GM18526 (cell line): ENCODE measurements around the gene MRPL10.

Source experiments
- POLR2A ChIP-seq: IDR thresholded peaks from 3 replicates; pipeline ENCODE4 v1.6.1; 2011; ENCODE audit not compliant: insufficient read length; ENCODE audit errors: extremely low read depth

Gene MRPL10

GRCh38 chr17:47831003-47831933 is at the start of gene MRPL10, which contains the start of gene LRRC46:
Gene MRPL10 (minus strand): TSS chr17:47831541. CDS start chr17:47831511, 30 bp downstream.
Gene LRRC46 (plus strand): TSS chr17:47831670. CDS start chr17:47831990, 320 bp downstream.
- peak; percentile 97 for TF ChIP-seq POLR2A

GRCh38 chr17:47879776-47880454 is 48.6 kb upstream of the MRPL10 start:
- TF ChIP-seq POLR2A, result no peak

- no peak for TF ChIP-seq POLR2A
These were observed 47.8 kb upstream of the MRPL10 start for GRCh38 chr17:47879028-47879585.

GRCh38 chr17:47878203-47879027 is 47.1 kb upstream of the MRPL10 start:
- no peak for TF ChIP-seq POLR2A

GRCh38 chr17:47877368-47878034 is 46.2 kb upstream of the MRPL10 start:
- TF ChIP-seq POLR2A, result no peak

- TF ChIP-seq POLR2A, result no peak
These were observed 44.0 kb upstream of the MRPL10 start for GRCh38 chr17:47875011-47875985.

- TF ChIP-seq POLR2A, result no peak
These were observed 42.1 kb upstream of the MRPL10 start for GRCh38 chr17:47873200-47874090.

GRCh38 chr17:47872651-47873161 is 41.4 kb upstream of the MRPL10 start:
- TF ChIP-seq POLR2A, result no peak

- no peak for TF ChIP-seq POLR2A
These were observed 40.8 kb upstream of the MRPL10 start for GRCh38 chr17:47872019-47872650.

- no peak for TF ChIP-seq POLR2A
These were observed 39.7 kb upstream of the MRPL10 start for GRCh38 chr17:47871048-47871447.

- no peak for TF ChIP-seq POLR2A
These were observed 38.7 kb upstream of the MRPL10 start for GRCh38 chr17:47870056-47870455.

- TF ChIP-seq POLR2A, result no peak
These were observed 37.8 kb upstream of the MRPL10 start for GRCh38 chr17:47869114-47869513.
